Measurements from ENCODE around the gene KIF26B.
"Not testable (repeated sequence)": the region's sequence is repeated elsewhere in the genome, so short reads cannot be mapped to it uniquely, and the experiment has no call there.

KIF26B gene

GRCh38 chr1:245336149-245336983 is 181.6 kb downstream of the KIF26B start:
- DNase-seq (ENCODE audit: low read depth, low spot score): no peak
- peak overlapping the region; percentile 26 for H3K27ac ChIP-seq

- H3K27ac ChIP-seq: peak overlapping the region; percentile 26
- DNase-seq (ENCODE audit: low read depth, low spot score): not testable (repeated sequence)
These were observed 182.2 kb downstream of the KIF26B start for GRCh38 chr1:245336984-245337355.

GRCh38 chr1:245337829-245338484 is 183.2 kb downstream of the KIF26B start:
- no peak overlapping the region for H3K27ac ChIP-seq
- DNase-seq (ENCODE audit: low read depth, low spot score): no peak

GRCh38 chr1:245338485-245338877 is 183.7 kb downstream of the KIF26B start:
- no peak overlapping the region for H3K27ac ChIP-seq
- DNase-seq (ENCODE audit: low read depth, low spot score): no peak

- no peak overlapping the region for H3K27ac ChIP-seq
- DNase-seq (ENCODE audit: low read depth, low spot score): no peak
These were observed 187.0 kb downstream of the KIF26B start for GRCh38 chr1:245341743-245342142.

- DNase-seq (ENCODE audit: low read depth, low spot score): no peak
- no peak overlapping the region for H3K27ac ChIP-seq
These were observed 190.6 kb downstream of the KIF26B start for GRCh38 chr1:245345191-245345884.

GRCh38 chr1:245348626-245349025 is 193.8 kb downstream of the KIF26B start:
- H3K27ac ChIP-seq: no peak overlapping the region
- DNase-seq (ENCODE audit: low read depth, low spot score): no peak

- H3K27ac ChIP-seq: no peak overlapping the region
These were observed 198.6 kb downstream of the KIF26B start for GRCh38 chr1:245353411-245353810.

GRCh38 chr1:245353915-245354775 is 199.4 kb downstream of the KIF26B start:
- H3K27ac ChIP-seq: no peak overlapping the region
- DNase-seq (ENCODE audit: low read depth, low spot score): no peak

More at GRCh38 chr1:245353411-245353810, 198.6 kb downstream of the KIF26B start:
- DNase-seq (ENCODE audit: low read depth, low spot score): no peak

GRCh38 chr1:245355851-245356630 is 201.3 kb downstream of the KIF26B start:
- DNase-seq (ENCODE audit: low read depth, low spot score); H3K27ac ChIP-seq: not testable (repeated sequence)

GRCh38 chr1:245356891-245357585 is 202.3 kb downstream of the KIF26B start:
- DNase-seq (ENCODE audit: low read depth, low spot score): no peak
- H3K27ac ChIP-seq: no peak overlapping the region

GRCh38 chr1:245359101-245359680 is 204.4 kb downstream of the KIF26B start:
- not testable (repeated sequence) for DNase-seq (ENCODE audit: low read depth, low spot score); H3K27ac ChIP-seq

GRCh38 chr1:245361065-245361464 is 206.3 kb downstream of the KIF26B start:
- no peak for DNase-seq (ENCODE audit: low read depth, low spot score)

GRCh38 chr1:245361951-245362350 is 207.2 kb downstream of the KIF26B start:
- DNase-seq (ENCODE audit: low read depth, low spot score): no peak
- H3K27ac ChIP-seq: no peak overlapping the region

More at GRCh38 chr1:245361065-245361464, 206.3 kb downstream of the KIF26B start:
- H3K27ac ChIP-seq: no peak overlapping the region

GRCh38 chr1:245363461-245364200 is 208.8 kb downstream of the KIF26B start:
- no peak for DNase-seq (ENCODE audit: low read depth, low spot score)

GRCh38 chr1:245365095-245366020 is 210.6 kb downstream of the KIF26B start:
- DNase-seq (ENCODE audit: low read depth, low spot score): no peak
- H3K27ac ChIP-seq: no peak overlapping the region

More at GRCh38 chr1:245363461-245364200, 208.8 kb downstream of the KIF26B start:
- H3K27ac ChIP-seq: no peak overlapping the region

GRCh38 chr1:245366886-245367285 is 212.1 kb downstream of the KIF26B start:
- DNase-seq (ENCODE audit: low read depth, low spot score): no peak
- no peak overlapping the region for H3K27ac ChIP-seq

All from epithelial cell of prostate (primary cell).